ENCODE measurements around the gene ZBTB8A.

- TF ChIP-seq POLR2A (IDR thresholded peaks at IDR 0.05) (no peak), CTCF (IDR thresholded peaks at IDR 0.05 in 4 of 5, conservative IDR thresholded peaks at IDR 0.05 in 1 of 5) (no peak)
Measured at GRCh38 chr1:32632829-32633228, 93.6 kb downstream of the ZBTB8A start.
